GM12892 (cell line): ENCODE measurements around the gene IST1.

Source experiments
- DNase-seq: peaks from one replicate; pipeline ENCODE4 v3.0.0; 2011; ENCODE audit not compliant: insufficient read length
- FAIRE-seq: peaks from 2 replicates; lab custom pipeline; 2011; peaks lifted over from hg19 to GRCh38; lab: Jason Lieb, UNC
- POLR2A ChIP-seq: IDR thresholded peaks from 2 replicates; pipeline ENCODE4 v1.6.1; 2011; ENCODE audit warnings: low read depth, low read length, control low read depth
- POLR2AphosphoS5 ChIP-seq: IDR thresholded peaks from 2 replicates; pipeline ENCODE4 v1.6.1; 2011; ENCODE audit warnings: low read depth, low read length, control low read depth
- TAF1 ChIP-seq: IDR thresholded peaks from 2 replicates; pipeline ENCODE4 v1.6.1; 2011; ENCODE audit warnings: low read depth, mild to moderate bottlenecking, control low read depth, low read length, borderline replicate concordance

Gene IST1

DNA sequence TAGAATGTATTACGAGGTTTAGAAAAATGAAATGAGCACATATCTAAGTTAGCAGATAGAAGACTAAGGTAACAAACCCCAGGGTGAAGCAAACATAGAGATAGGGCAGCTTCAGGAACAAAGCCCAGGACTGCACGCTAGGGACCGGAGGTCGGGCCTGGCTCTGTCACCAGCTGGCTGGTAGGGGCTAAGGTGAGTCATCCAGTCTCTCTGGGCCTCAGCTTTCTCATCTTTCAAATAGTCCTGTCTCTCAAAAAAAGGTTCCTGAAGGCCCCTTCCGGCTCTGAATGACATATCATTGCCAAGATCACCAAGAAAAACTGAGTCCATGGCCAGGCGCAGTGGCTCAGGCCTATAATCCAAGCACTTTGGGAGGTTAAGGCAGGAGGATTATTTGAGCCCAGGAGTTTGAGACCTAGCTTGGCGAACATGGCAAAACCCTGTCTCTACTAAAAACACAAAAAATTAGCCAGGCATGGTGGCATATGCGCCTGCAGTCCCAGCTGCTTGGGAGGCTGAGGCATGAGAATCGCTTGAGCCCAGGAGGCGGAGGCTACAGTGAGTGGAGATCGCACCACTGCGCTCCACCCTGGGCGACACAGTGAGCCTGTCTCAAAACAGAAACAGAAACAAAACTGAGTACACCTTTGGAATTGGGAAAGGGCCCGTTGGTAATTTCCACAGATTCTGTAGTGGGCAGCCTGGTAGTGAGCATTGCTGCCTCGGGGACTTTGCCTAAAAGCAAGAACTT, 78.9 kb downstream of the IST1 start:
- FAIRE-seq, result no peak
- DNase-seq, result no peak
- TF ChIP-seq POLR2AphosphoS5 (no peak), TAF1 (no peak), POLR2A (no peak)
